HepG2 (cell line): ENCODE measurements around the gene HEXD. TPM values are rescaled to one million over a fixed set of nuclear protein-coding genes. Genes with fewer than 3 reads are reported as not detected.

Source experiments
- BORCS8-MEF2B ChIP-seq: sonication (generic); formaldehyde crosslinking; IDR thresholded peaks from 2 replicates; pipeline ENCODE4 v1.8.0; 2022; ENCODE audit warnings: mild to moderate bottlenecking, missing genetic modification reagents
- CEBPZ ChIP-seq: IDR thresholded peaks from 2 replicates; pipeline ENCODE4 v1.6.1; 2012; ENCODE audit warnings: low read length, improper control_type of control experiment
- DMAP1 ChIP-seq: IDR thresholded peaks from 2 replicates; pipeline ENCODE4 v1.6.1; 2016
- KAT2B ChIP-seq: fragments of 150-350 bp; IDR thresholded peaks from 2 replicates; pipeline ENCODE4 v1.6.1; 2014; ENCODE audit warnings: low read depth, low read length, borderline replicate concordance
- PRDM15 ChIP-seq: sonication (generic); formaldehyde crosslinking; IDR thresholded peaks from 2 replicates; pipeline ENCODE4 v1.4.0; 2020; ENCODE audit warnings: missing genetic modification reagents
- RARG ChIP-seq: sonication (generic); formaldehyde crosslinking; IDR thresholded peaks from 2 replicates; pipeline ENCODE4 v1.4.0; 2020; ENCODE audit warnings: low read depth, mild to moderate bottlenecking, missing genetic modification reagents
- RCOR2 ChIP-seq: IDR thresholded peaks from 2 replicates; pipeline ENCODE4 v1.6.1; 2016; ENCODE audit warnings: missing biosample characterization, missing genetic modification reagents
- SAP130 ChIP-seq: IDR thresholded peaks from 2 replicates; pipeline ENCODE4 v1.6.1; 2016; ENCODE audit warnings: low read depth
- SRSF4 ChIP-seq: fragments of 200-400 bp; formaldehyde crosslinking; IDR thresholded peaks from one replicate; pipeline ENCODE4 v1.6.1; 2018; ENCODE audit warnings: mild to moderate bottlenecking, low read depth, low read length, moderate library complexity; ENCODE audit not compliant: poor library complexity, severe bottlenecking
- ZBTB2 ChIP-seq: sonication (generic); formaldehyde crosslinking; IDR thresholded peaks from 2 replicates; pipeline ENCODE4 v1.8.0; 2022; ENCODE audit warnings: low read depth, missing genetic modification reagents
- ZNF235 ChIP-seq: sonication (generic); formaldehyde crosslinking; IDR thresholded peaks from 2 replicates; pipeline ENCODE4 v1.8.1; 2023; ENCODE audit warnings: mild to moderate bottlenecking, missing genetic modification reagents, borderline replicate concordance
- ZNF550 ChIP-seq: sonication (generic); formaldehyde crosslinking; IDR thresholded peaks from 2 replicates; pipeline ENCODE4 v1.4.0; 2020; ENCODE audit warnings: mild to moderate bottlenecking, missing genetic modification reagents, borderline replicate concordance
- ZNF646 ChIP-seq: sonication (generic); formaldehyde crosslinking; IDR thresholded peaks from 2 replicates; pipeline ENCODE4 v1.9.0; 2021; ENCODE audit warnings: mild to moderate bottlenecking, missing genetic modification reagents
- polyA plus RNA-seq, 8 experiments: library from polyadenylated mRNA; depleted of rRNA in 3 of 8; stranded (reverse) in 7 of 8; unstranded in 1 of 8; fragments of >200 nt; fragmentation: Illumina TruSeq in 4 of 8; extraction: Trizol in 4 of 8; gene quantifications; 2 replicates each; pipeline versions ENCODE4 v1.2.1 to v1.2.3, GENCODE V29; 2011 to 2016; ENCODE audit warnings: low read depth in 4 of 8, missing spikeins in 1 of 8, mixed read lengths in 1 of 8; ENCODE audit not compliant: insufficient read depth in 1 of 8
- total RNA-seq, 5 experiments: library from RNA; depleted of rRNA; stranded (reverse); fragments of >200 nt; fragmentation: Illumina TruSeq; extraction: Trizol; gene quantifications; 2 replicates each; pipeline ENCODE4 v1.2.3, GENCODE V29; 2016; ENCODE audit warnings: low read depth in 1 of 5

HEXD gene
- total and polyA plus RNA-seq, 2 of the 13 experiments (the other 11 are each of a cell fraction or from before 2014, with no cell fraction given), result 22.3 to 41.8 TPM

- TF ChIP-seq ZBTB2 (peak; percentile 41; the same call in 1 of the 2 replicates), ZNF550 (CRISPR knock-in tag) (no peak), CEBPZ (no peak), RARG (no peak), PRDM15 (peak; percentile 75; the same call in 1 of the 2 replicates), KAT2B (no peak), SAP130 (CRISPR knock-in tag) (peak; percentile 86), DMAP1 (CRISPR knock-in tag) (no peak), RCOR2 (CRISPR knock-in tag) (0 out of 2 replicates have a peak, but pooled peaks have one; percentile 18), SRSF4 (no peak), BORCS8-MEF2B (CRISPR knock-in tag) (peak; percentile 99), ZNF646 (CRISPR knock-in tag) (no peak), ZNF235 (peak; percentile 88; the same call in 1 of the 2 replicates)
These were observed 3.4 kb upstream of the HEXD start (continued) for GRCh38 chr17:82414548-82415281.
